Measurements from ENCODE around the gene RDH5. TPM values are rescaled to one million over a fixed set of nuclear protein-coding genes. Genes with fewer than 3 reads are reported as not detected.

Gene RDH5
- total and polyA plus RNA-seq, 4 donors: 9.2 to 61.7 (median 29.2) TPM

DNA sequence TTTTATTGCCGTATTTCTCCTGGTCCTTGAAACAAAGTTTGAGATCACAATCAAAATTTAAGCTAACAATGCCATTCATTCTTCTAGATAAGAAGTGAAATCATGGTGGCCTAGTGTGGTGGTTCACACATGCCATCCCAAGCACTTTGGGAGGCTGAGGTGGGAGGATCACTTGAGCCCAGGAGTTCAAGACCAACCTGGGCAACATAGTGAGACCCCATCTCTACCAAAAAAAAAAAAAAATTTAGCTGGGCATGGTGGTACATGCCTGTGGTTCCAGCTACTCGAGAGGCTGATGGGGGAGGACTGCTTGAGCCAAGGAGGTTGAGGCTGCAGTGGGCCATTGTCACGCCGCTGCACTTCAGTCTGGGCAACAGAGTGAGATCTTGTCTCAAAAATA, 47.0 kb downstream of the RDH5 start:
- 97% methylated on average over 4 of the region's 4 CpGs for WGBS
- no peak overlapping the region for H3K9ac ChIP-seq (ENCODE audit: low read depth in 1 of 2, low read length in 2 of 2)
- no peak for DNase-seq (ENCODE audit: low spot score)
- H3K4me1 ChIP-seq (ENCODE audit: control insufficient read depth in 4 of 4, insufficient read depth in 4 of 4, low read length in 3 of 4): no peaks in the 10 kb centered on the region
- no peaks in the 10 kb centered on the region for H3K27me3 ChIP-seq (ENCODE audit: control insufficient read depth in 4 of 4, insufficient read depth in 4 of 4, low read length in 3 of 4)
- H3K27ac ChIP-seq (ENCODE audit: low read depth in 1 of 2, low read length in 2 of 2): no peak overlapping the region
- H3K36me3 ChIP-seq (ENCODE audit: control insufficient read depth in 4 of 4, insufficient read depth in 3 of 4, low read depth in 1 of 4, low read length in 3 of 4): peaks cover 3 to 30% (median 16%) of the 10 kb centered on the region in 4 donors
- TF ChIP-seq HNF4A (conservative IDR thresholded peaks at IDR 0.05) (no peak), NR2F2 (IDR thresholded peaks at IDR 0.05) (no peak), YY1 (IDR thresholded peaks at IDR 0.05) (no peak), TAF1 (conservative IDR thresholded peaks at IDR 0.05) (no peak), RXRA (IDR thresholded peaks at IDR 0.05) (no peak), JUND (IDR thresholded peaks at IDR 0.05) (no peak), GABPA (IDR thresholded peaks at IDR 0.05 in 1 of 2, conservative IDR thresholded peaks at IDR 0.05 in 1 of 2) (no peak), FOXA1 (IDR thresholded peaks at IDR 0.05) (no peak), SP1 (IDR thresholded peaks at IDR 0.05) (no peak)
- TF ChIP-seq, protein P1, sequence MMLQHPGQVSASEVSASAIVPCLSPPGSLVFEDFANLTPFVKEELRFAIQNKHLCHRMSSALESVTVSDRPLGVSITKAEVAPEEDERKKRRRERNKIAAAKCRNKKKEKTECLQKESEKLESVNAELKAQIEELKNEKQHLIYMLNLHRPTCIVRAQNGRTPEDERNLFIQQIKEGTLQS (IDR thresholded peaks at IDR 0.05): no peak
- TF ChIP-seq, protein P2, sequence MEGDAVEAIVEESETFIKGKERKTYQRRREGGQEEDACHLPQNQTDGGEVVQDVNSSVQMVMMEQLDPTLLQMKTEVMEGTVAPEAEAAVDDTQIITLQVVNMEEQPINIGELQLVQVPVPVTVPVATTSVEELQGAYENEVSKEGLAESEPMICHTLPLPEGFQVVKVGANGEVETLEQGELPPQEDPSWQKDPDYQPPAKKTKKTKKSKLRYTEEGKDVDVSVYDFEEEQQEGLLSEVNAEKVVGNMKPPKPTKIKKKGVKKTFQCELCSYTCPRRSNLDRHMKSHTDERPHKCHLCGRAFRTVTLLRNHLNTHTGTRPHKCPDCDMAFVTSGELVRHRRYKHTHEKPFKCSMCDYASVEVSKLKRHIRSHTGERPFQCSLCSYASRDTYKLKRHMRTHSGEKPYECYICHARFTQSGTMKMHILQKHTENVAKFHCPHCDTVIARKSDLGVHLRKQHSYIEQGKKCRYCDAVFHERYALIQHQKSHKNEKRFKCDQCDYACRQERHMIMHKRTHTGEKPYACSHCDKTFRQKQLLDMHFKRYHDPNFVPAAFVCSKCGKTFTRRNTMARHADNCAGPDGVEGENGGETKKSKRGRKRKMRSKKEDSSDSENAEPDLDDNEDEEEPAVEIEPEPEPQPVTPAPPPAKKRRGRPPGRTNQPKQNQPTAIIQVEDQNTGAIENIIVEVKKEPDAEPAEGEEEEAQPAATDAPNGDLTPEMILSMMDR (IDR thresholded peaks at IDR 0.05; ENCODE audit: low read depth, low read length, missing input control): no peak
- TF ChIP-seq, protein P3, sequence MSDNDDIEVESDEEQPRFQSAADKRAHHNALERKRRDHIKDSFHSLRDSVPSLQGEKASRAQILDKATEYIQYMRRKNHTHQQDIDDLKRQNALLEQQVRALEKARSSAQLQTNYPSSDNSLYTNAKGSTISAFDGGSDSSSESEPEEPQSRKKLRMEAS (IDR thresholded peaks at IDR 0.05): no peak
- TF ChIP-seq, protein P4, sequence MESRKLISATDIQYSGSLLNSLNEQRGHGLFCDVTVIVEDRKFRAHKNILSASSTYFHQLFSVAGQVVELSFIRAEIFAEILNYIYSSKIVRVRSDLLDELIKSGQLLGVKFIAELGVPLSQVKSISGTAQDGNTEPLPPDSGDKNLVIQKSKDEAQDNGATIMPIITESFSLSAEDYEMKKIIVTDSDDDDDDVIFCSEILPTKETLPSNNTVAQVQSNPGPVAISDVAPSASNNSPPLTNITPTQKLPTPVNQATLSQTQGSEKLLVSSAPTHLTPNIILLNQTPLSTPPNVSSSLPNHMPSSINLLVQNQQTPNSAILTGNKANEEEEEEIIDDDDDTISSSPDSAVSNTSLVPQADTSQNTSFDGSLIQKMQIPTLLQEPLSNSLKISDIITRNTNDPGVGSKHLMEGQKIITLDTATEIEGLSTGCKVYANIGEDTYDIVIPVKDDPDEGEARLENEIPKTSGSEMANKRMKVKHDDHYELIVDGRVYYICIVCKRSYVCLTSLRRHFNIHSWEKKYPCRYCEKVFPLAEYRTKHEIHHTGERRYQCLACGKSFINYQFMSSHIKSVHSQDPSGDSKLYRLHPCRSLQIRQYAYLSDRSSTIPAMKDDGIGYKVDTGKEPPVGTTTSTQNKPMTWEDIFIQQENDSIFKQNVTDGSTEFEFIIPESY (IDR thresholded peaks at IDR 0.05): no peak
- TF ChIP-seq, protein P5, sequence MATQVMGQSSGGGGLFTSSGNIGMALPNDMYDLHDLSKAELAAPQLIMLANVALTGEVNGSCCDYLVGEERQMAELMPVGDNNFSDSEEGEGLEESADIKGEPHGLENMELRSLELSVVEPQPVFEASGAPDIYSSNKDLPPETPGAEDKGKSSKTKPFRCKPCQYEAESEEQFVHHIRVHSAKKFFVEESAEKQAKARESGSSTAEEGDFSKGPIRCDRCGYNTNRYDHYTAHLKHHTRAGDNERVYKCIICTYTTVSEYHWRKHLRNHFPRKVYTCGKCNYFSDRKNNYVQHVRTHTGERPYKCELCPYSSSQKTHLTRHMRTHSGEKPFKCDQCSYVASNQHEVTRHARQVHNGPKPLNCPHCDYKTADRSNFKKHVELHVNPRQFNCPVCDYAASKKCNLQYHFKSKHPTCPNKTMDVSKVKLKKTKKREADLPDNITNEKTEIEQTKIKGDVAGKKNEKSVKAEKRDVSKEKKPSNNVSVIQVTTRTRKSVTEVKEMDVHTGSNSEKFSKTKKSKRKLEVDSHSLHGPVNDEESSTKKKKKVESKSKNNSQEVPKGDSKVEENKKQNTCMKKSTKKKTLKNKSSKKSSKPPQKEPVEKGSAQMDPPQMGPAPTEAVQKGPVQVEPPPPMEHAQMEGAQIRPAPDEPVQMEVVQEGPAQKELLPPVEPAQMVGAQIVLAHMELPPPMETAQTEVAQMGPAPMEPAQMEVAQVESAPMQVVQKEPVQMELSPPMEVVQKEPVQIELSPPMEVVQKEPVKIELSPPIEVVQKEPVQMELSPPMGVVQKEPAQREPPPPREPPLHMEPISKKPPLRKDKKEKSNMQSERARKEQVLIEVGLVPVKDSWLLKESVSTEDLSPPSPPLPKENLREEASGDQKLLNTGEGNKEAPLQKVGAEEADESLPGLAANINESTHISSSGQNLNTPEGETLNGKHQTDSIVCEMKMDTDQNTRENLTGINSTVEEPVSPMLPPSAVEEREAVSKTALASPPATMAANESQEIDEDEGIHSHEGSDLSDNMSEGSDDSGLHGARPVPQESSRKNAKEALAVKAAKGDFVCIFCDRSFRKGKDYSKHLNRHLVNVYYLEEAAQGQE (IDR thresholded peaks at IDR 0.05): no peak
- H3K9me3 ChIP-seq (ENCODE audit: control insufficient read depth in 4 of 4, low read length in 3 of 4): no peaks in the 10 kb centered on the region
- no peak overlapping the region for H3K4me3 ChIP-seq (ENCODE audit: low read depth in 1 of 3, low read length in 3 of 3)

DNA sequence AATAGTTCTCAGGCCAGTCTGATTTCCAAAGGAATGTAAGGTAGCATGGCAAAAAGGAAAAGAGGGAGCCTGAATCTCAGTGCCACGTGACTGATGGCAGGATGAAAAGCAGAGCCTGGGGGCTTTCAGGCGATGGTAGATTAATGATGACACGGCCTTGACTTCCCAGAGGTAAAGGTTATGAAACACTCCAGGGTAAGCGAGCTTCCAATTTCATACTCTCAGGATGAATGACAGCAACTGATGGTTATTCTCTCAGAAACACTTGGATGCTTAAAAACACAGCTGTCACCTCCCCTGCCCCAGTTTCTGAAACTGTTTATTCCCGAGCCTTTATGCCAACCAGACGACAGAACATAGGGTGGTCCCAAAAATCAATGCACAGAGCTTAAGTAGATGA, 51.5 kb downstream of the RDH5 start:
- H3K27ac ChIP-seq (ENCODE audit: low read depth in 1 of 2, low read length in 2 of 2): no peak overlapping the region
- no peak for TF ChIP-seq YY1 (IDR thresholded peaks at IDR 0.05)
- no peak for TF ChIP-seq FOXA2 (IDR thresholded peaks at IDR 0.05)
- no peak for TF ChIP-seq GABPA (IDR thresholded peaks at IDR 0.05 in 1 of 2, conservative IDR thresholded peaks at IDR 0.05 in 1 of 2)
- no peak for TF ChIP-seq RXRA (IDR thresholded peaks at IDR 0.05)
- TF ChIP-seq HNF4A (conservative IDR thresholded peaks at IDR 0.05): no peak
- TF ChIP-seq NR2F2 (IDR thresholded peaks at IDR 0.05): no peak
- TF ChIP-seq, protein P1 (IDR thresholded peaks at IDR 0.05): no peak
- TF ChIP-seq, protein P3 (IDR thresholded peaks at IDR 0.05): no peak
- no peak for TF ChIP-seq RAD21 (IDR thresholded peaks at IDR 0.05)
- TF ChIP-seq FOXA1 (IDR thresholded peaks at IDR 0.05): no peak
- TF ChIP-seq HNF4G (IDR thresholded peaks at IDR 0.05): no peak
- TF ChIP-seq, protein P2 (IDR thresholded peaks at IDR 0.05; ENCODE audit: low read depth, low read length, missing input control): no peak
- no peaks in the 10 kb centered on the region for H3K4me1 ChIP-seq (ENCODE audit: control insufficient read depth in 4 of 4, insufficient read depth in 4 of 4, low read length in 3 of 4)
- H3K4me3 ChIP-seq (ENCODE audit: low read depth in 1 of 3, low read length in 3 of 3): no peak overlapping the region
- no peak for DNase-seq (ENCODE audit: low spot score)
- 91% methylated on average over 6 of the region's 6 CpGs for WGBS
- H3K9ac ChIP-seq (ENCODE audit: low read depth in 1 of 2, low read length in 2 of 2): no peak overlapping the region
- H3K36me3 ChIP-seq (ENCODE audit: control insufficient read depth in 4 of 4, insufficient read depth in 3 of 4, low read depth in 1 of 4, low read length in 3 of 4): peaks cover 0 to 19% (median 11%) of the 10 kb centered on the region in 4 donors
- no peaks in the 10 kb centered on the region for H3K27me3 ChIP-seq (ENCODE audit: control insufficient read depth in 4 of 4, insufficient read depth in 4 of 4, low read length in 3 of 4)
- no peaks in the 10 kb centered on the region for H3K9me3 ChIP-seq (ENCODE audit: control insufficient read depth in 4 of 4, low read length in 3 of 4)

All from liver (tissue), 9 donors.